Lung (tissue), 12 donors: ENCODE results near the gene CELA3B. TPM values are rescaled to one million over a fixed set of nuclear protein-coding genes. Genes with fewer than 3 reads are reported as not detected.
"Not testable (repeated sequence)": the region's sequence is repeated elsewhere in the genome, so short reads cannot be mapped to it uniquely, and the experiment has no call there.

Source experiments
- ATAC-seq: fragments of 200-7000 bp; cut with Tn5 transposase; one replicate; pipeline ENCODE4 v1.9.1; 2020; ENCODE audit warnings: moderate number of reproducible peaks; ENCODE audit not compliant: insufficient read depth, low FRiP score
- DNase-seq, 3 donors: peaks; one replicate each; pipeline ENCODE4 v3.0.0-alpha.2; 2013 to 2017
- H3K27ac ChIP-seq, 2 donors: one replicate each; pipeline ENCODE4 v1.5.1; 2013; ENCODE audit warnings: mild to moderate bottlenecking in 2 of 2, moderate library complexity in 2 of 2, control low read depth in 1 of 2, inconsistent platforms in 1 of 2, low read depth in 1 of 2, low read length in 1 of 2
- H3K27me3 ChIP-seq, 3 donors: one replicate each; pipeline ENCODE4 v1.5.1; 2013; ENCODE audit warnings: low read length in 2 of 3; ENCODE audit not compliant: control insufficient read depth in 3 of 3, insufficient read depth in 3 of 3
- H3K36me3 ChIP-seq, 4 donors: one replicate each; pipeline ENCODE4 v1.5.1; 2013; ENCODE audit warnings: low read length in 4 of 4, mild to moderate bottlenecking in 1 of 4, moderate library complexity in 1 of 4; ENCODE audit not compliant: control insufficient read depth in 4 of 4, insufficient read depth in 4 of 4
- H3K4me1 ChIP-seq, 5 donors: one replicate each; pipeline ENCODE4 v1.5.1; 2013; ENCODE audit warnings: low read length in 5 of 5, mild to moderate bottlenecking in 2 of 5, moderate library complexity in 1 of 5; ENCODE audit not compliant: control insufficient read depth in 5 of 5, insufficient read depth in 5 of 5
- H3K4me3 ChIP-seq: one replicate; pipeline ENCODE4 v1.5.1; 2013; ENCODE audit warnings: mild to moderate bottlenecking, control low read depth, moderate library complexity
- H3K9ac ChIP-seq, 2 donors: one replicate each; pipeline ENCODE4 v1.5.1; 2013; ENCODE audit warnings: low read length in 2 of 2, control low read depth in 1 of 2; ENCODE audit not compliant: insufficient read depth in 1 of 2
- H3K9me3 ChIP-seq, 4 donors: one replicate each; pipeline ENCODE4 v1.5.1; 2013; ENCODE audit warnings: low read length in 3 of 4, mild to moderate bottlenecking in 1 of 4, moderate library complexity in 1 of 4; ENCODE audit not compliant: control insufficient read depth in 4 of 4, insufficient read depth in 3 of 4
- WGBS, 2 donors: extraction: QIAGEN DNeasy Blood & Tissue Kit; methylation state at CpG; one replicate each; pipeline ENCODE4 v1.1.7; 2013; 5-methylcytosine and 5-hydroxymethylcytosine counted together
- polyA plus RNA-seq, 2 donors: library from polyadenylated mRNA; stranded (reverse); fragments of 200-250 nt; gene quantifications; one replicate each; pipeline ENCODE4 v1.2.1, GENCODE V29; 2013
- total RNA-seq, 2 donors: library from RNA; depleted of rRNA in 1 of 2; stranded (reverse); fragments of >200 nt in 1 of 2; gene quantifications; one replicate each; pipeline ENCODE4 v1.2.1, GENCODE V29; 2014 to 2021
- TF ChIP-seq, protein P1 (sequence below): IDR thresholded peaks from 2 replicates; pipeline ENCODE4 v1.5.1; 2012; ENCODE audit warnings: mild to moderate bottlenecking; ENCODE audit errors: control extremely low read depth, extremely low read depth
- donor health status: control.
- donor health status: control.
- donor health status: Bipolar disorder and iron deficiency.
- donor health status: healthy.
- donor health status: DM: yes; HTN: yes; CAD: no.

Gene CELA3B
- total and polyA plus RNA-seq, 4 donors = 0.18 to 6.7 (median 0.37) TPM; not detected in 1

DNA sequence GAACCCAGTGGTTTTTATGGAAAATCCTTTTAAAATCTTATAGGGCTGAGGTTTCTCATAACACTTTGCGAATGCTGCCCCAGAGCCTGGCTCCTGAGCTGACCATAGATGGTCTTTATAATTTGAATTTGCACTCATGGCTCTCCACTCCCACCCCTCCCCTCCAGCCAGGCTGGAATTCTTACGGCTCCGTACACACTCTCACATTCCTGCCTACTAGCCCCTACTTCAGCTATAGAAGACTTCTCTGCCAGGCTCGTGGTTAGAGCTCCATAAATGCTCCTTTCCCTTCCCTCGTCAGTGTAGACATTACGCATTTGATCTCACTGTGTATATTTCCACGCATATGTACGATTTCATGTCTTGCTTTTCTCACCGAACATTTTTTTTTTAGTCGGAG, 34.4 kb upstream of the CELA3B start:
- peaks cover 4 to 27% (median 22%) of the 10 kb centered on the region in 5 donors for H3K4me1 ChIP-seq
- H3K9me3 ChIP-seq = no peaks in the 10 kb centered on the region
- H3K9ac ChIP-seq = no peak overlapping the region
- peak overlapping the region; percentile 19 to 68 for H3K27ac ChIP-seq
- H3K27me3 ChIP-seq = no peaks in the 10 kb centered on the region
- TF ChIP-seq, protein P1, sequence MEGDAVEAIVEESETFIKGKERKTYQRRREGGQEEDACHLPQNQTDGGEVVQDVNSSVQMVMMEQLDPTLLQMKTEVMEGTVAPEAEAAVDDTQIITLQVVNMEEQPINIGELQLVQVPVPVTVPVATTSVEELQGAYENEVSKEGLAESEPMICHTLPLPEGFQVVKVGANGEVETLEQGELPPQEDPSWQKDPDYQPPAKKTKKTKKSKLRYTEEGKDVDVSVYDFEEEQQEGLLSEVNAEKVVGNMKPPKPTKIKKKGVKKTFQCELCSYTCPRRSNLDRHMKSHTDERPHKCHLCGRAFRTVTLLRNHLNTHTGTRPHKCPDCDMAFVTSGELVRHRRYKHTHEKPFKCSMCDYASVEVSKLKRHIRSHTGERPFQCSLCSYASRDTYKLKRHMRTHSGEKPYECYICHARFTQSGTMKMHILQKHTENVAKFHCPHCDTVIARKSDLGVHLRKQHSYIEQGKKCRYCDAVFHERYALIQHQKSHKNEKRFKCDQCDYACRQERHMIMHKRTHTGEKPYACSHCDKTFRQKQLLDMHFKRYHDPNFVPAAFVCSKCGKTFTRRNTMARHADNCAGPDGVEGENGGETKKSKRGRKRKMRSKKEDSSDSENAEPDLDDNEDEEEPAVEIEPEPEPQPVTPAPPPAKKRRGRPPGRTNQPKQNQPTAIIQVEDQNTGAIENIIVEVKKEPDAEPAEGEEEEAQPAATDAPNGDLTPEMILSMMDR = no peak
- WGBS, 2 donors = 73 to 83% methylated on average over 10 of the region's 10 CpGs
- H3K36me3 ChIP-seq = no peaks in the 10 kb centered on the region
- ATAC-seq = no peak
- H3K4me3 ChIP-seq = no peak overlapping the region
- peak in 1 of 3 donors; percentile 40 for DNase-seq

GRCh38 chr1:21942959-21943640, 33.7 kb upstream of the CELA3B start:
- Histone ChIP-seq H3K4me1 (peaks cover 0 to 27% (median 20%) of the 10 kb centered on the region in 5 donors), H3K27ac (peak overlapping the region; percentile 19 to 86)
- H3K9me3 ChIP-seq, H3K36me3 ChIP-seq, DNase-seq, H3K4me3 ChIP-seq, H3K27me3 ChIP-seq, H3K9ac ChIP-seq: not testable (repeated sequence)
- peak; percentile 15 for ATAC-seq
- WGBS, 2 donors = 69 to 75% methylated on average over 19 of the region's 19 CpGs

GRCh38 chr1:21944733-21945073, 32.1 kb upstream of the CELA3B start:
- no peak overlapping the region for H3K9ac ChIP-seq
- H3K4me3 ChIP-seq = no peak overlapping the region
- H3K27ac ChIP-seq = no peak overlapping the region
- no peaks in the 10 kb centered on the region for H3K36me3 ChIP-seq
- H3K9me3 ChIP-seq = no peaks in the 10 kb centered on the region
- WGBS, 2 donors = 79 to 81% methylated on average over 3 of the region's 3 CpGs
- H3K27me3 ChIP-seq = no peaks in the 10 kb centered on the region
- H3K4me1 ChIP-seq = peaks cover 0 to 17% (median 12%) of the 10 kb centered on the region in 5 donors
- TF ChIP-seq, protein P1 = no peak
- no peak for ATAC-seq
- DNase-seq = no peak

- TF ChIP-seq, protein P1 = no peak
- peaks cover 0 to 9% (median 4%) of the 10 kb centered on the region in 5 donors for H3K4me1 ChIP-seq
- DNase-seq (peak; percentile 36 to 57 (median 44)), ATAC-seq (no peak)
- peak overlapping the region in 1 of 2 donors; percentile 11 for H3K27ac ChIP-seq
- 51 to 70% methylated on average over 11 of the region's 11 CpGs for WGBS, 2 donors
- H3K9ac ChIP-seq = no peak overlapping the region
- no peak overlapping the region for H3K4me3 ChIP-seq
- H3K36me3 ChIP-seq = no peaks in the 10 kb centered on the region
- no peaks in the 10 kb centered on the region for H3K27me3 ChIP-seq
- no peaks in the 10 kb centered on the region for H3K9me3 ChIP-seq
Observed at GRCh38 chr1:21946836-21947587, 29.8 kb upstream of the CELA3B start.
